PC-9 (cell line): ENCODE data around the gene GALNT7. TPM values are rescaled to one million over a fixed set of nuclear protein-coding genes. Genes with fewer than 3 reads are reported as not detected.

Source experiments
- BruUV-seq: library from RNA; stranded (reverse); fragments of 400-500 nt; replicated peaks from 2 replicates; lab custom pipeline; 2021; lab: Mats Ljungman, UMichigan
- CTCF ChIA-PET: fragments of 300-600 bp; sonication (Branson Sonifier 250); formaldehyde crosslinking; loops from one replicate; lab custom pipeline; 2022; ENCODE audit warnings: antibody characterized with exemption; lab: Charles Lee
- POLR2A ChIA-PET: fragments of 300-600 bp; sonication (Branson Sonifier 250); formaldehyde crosslinking; loops from one replicate; lab custom pipeline; 2022; ENCODE audit warnings: antibody characterized with exemption; ENCODE audit not compliant: unreplicated experiment; lab: Charles Lee
- DNase-seq, 2 experiments: peaks; one replicate each; pipeline versions ENCODE4 v3.0.0 to v3.0.0-alpha.2; 2015 to 2022; ENCODE audit warnings: mixed read lengths in 1 of 2
- H2AFZ ChIP-seq: fragments of 200-600 bp; sonication (generic); 2 replicates; pipeline ENCODE4 v1.8.1; 2017; ENCODE audit warnings: antibody characterized with exemption
- H3F3A ChIP-seq: fragments of 200-600 bp; sonication (generic); 2 replicates; pipeline ENCODE4 v1.8.1; 2017; ENCODE audit warnings: antibody characterized with exemption, mild to moderate bottlenecking, low read depth; ENCODE audit not compliant: insufficient read depth
- H3K27ac ChIP-seq: fragments of 200-600 bp; sonication (generic); 2 replicates; pipeline ENCODE4 v1.6.1; 2016; ENCODE audit warnings: mixed run types
- H3K27me3 ChIP-seq: fragments of 200-600 bp; sonication (generic); 2 replicates; pipeline ENCODE4 v1.6.1; 2016; ENCODE audit warnings: low read depth, mixed run types; ENCODE audit not compliant: insufficient read depth
- H3K36me3 ChIP-seq: fragments of 200-600 bp; sonication (generic); 2 replicates; pipeline ENCODE4 v1.6.1; 2016; ENCODE audit warnings: low read depth, mixed run types
- H3K4me1 ChIP-seq: fragments of 200-600 bp; sonication (generic); replicated peaks from 2 replicates; pipeline ENCODE4 v1.6.1; 2016; ENCODE audit warnings: mixed run types; ENCODE audit not compliant: insufficient read depth
- H3K4me2 ChIP-seq: fragments of 200-600 bp; sonication (generic); 2 replicates; pipeline ENCODE4 v1.6.1; 2017; ENCODE audit warnings: mixed run types
- H3K4me3 ChIP-seq: fragments of 200-600 bp; sonication (generic); 2 replicates; pipeline ENCODE4 v1.6.1; 2016; ENCODE audit warnings: mixed run types
- H3K79me2 ChIP-seq: fragments of 200-600 bp; sonication (generic); 2 replicates; pipeline ENCODE4 v1.6.1; 2017; ENCODE audit warnings: low read depth, mixed run types
- H3K9me2 ChIP-seq: fragments of 200-600 bp; sonication (generic); 2 replicates; pipeline ENCODE4 v1.8.1; 2017; ENCODE audit warnings: mild to moderate bottlenecking; ENCODE audit not compliant: insufficient read depth
- H3K9me3 ChIP-seq: fragments of 200-600 bp; sonication (generic); 2 replicates; pipeline ENCODE4 v1.8.1; 2016; ENCODE audit warnings: low read depth; ENCODE audit not compliant: insufficient read depth
- H4K20me1 ChIP-seq: fragments of 200-600 bp; sonication (generic); 2 replicates; pipeline ENCODE4 v1.8.1; 2017; ENCODE audit not compliant: insufficient read depth
- EZH2 ChIP-seq: fragments of 200-600 bp; sonication (generic); IDR thresholded peaks from 2 replicates; pipeline ENCODE4 v1.8.0; 2017; ENCODE audit warnings: antibody characterized with exemption, low read depth
- intact Hi-C: fragments of 100-400 bp; cut with micrococcal nuclease; formaldehyde crosslinking; loops from one replicate; pipeline ENCODE4 v1.10.0; 2022; ENCODE audit not compliant: unreplicated experiment
- total RNA-seq: library from RNA; stranded (reverse); gene quantifications from 2 replicates; pipeline ENCODE4 v1.2.3, GENCODE V29; 2021
- TF ChIP-seq, protein P1 (sequence below): fragments of 200-600 bp; sonication (generic); conservative IDR thresholded peaks from 2 replicates; pipeline ENCODE4 v1.6.1; 2017; ENCODE audit warnings: mixed run types, antibody characterized with exemption, mild to moderate bottlenecking, moderate library complexity

Gene GALNT7
- total RNA-seq, 1 experiment from 2014 or later: 57.2 TPM

DNA sequence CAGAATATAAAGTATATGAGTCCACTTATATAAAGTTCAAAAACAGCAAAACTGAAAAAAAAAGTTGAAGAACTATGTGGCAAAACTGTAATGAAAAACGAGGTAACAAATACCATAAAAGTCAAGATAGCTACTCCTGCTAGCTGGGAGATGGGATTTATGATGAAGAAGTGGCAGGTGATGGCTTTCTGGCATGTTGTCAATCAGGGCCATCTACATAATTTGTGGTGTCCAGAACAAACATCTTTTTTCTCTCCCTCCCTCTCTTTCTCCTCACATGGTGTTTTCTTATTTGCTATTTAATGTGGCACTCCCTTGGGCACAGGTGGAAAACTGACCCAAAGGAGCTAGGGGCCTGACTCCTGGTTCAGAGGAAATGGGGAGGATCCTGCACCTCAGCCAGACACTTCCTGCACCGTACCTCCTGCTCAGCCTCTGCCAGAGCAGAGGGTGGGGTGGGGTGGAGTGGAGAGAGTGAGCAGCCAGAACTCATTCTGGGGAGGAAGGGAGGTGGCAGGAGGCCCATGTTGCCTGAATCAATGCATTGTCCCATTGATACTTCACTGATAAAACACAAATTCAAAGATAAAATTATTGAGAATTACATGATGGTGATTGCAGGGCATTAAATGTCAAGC is 196.9 kb downstream of the GALNT7 start:
- POLR2A ChIA-PET: no interaction called here
- no peak for DNase-seq
- H3K27ac ChIP-seq: no peak overlapping the region

DNA sequence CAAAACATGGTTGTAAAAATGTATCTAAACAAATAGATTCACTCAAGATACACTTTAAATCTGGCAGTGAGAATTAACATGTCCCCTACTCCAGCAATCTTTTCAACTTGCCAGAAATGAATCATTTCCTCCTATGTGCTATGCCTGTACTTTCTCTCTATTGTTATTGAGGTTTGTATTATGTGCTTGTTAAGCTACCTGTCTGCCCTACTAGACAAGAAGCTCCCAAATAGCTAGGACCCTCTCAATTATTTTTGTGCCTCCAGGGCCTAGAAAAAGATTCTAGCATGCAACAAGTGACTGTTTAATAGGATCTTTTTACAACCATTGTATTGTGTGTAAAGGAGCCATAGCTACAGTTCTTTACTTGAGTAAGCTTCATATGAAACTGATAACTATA is 198.7 kb downstream of the GALNT7 start:
- no peaks in the 10 kb centered on the region for H3K9me3 ChIP-seq
- ChIA-PET CTCF (no interaction called here), POLR2A (no interaction called here)
- no TSS peak for BruUV-seq
- 0 out of 2 replicates have a peak, but pooled peaks cover 3% of the 10 kb centered on the region for H3F3A ChIP-seq
- intact Hi-C loops: no loop called here
- no peaks in the 10 kb centered on the region for H3K9me2 ChIP-seq
- H3K4me3 ChIP-seq: no peak overlapping the region
- no peaks in the 10 kb centered on the region for H3K27me3 ChIP-seq
- TF ChIP-seq EZH2: no peak
- TF ChIP-seq, protein P1, sequence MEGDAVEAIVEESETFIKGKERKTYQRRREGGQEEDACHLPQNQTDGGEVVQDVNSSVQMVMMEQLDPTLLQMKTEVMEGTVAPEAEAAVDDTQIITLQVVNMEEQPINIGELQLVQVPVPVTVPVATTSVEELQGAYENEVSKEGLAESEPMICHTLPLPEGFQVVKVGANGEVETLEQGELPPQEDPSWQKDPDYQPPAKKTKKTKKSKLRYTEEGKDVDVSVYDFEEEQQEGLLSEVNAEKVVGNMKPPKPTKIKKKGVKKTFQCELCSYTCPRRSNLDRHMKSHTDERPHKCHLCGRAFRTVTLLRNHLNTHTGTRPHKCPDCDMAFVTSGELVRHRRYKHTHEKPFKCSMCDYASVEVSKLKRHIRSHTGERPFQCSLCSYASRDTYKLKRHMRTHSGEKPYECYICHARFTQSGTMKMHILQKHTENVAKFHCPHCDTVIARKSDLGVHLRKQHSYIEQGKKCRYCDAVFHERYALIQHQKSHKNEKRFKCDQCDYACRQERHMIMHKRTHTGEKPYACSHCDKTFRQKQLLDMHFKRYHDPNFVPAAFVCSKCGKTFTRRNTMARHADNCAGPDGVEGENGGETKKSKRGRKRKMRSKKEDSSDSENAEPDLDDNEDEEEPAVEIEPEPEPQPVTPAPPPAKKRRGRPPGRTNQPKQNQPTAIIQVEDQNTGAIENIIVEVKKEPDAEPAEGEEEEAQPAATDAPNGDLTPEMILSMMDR: no peak
- H3K4me1 ChIP-seq: no peaks in the 10 kb centered on the region
- H4K20me1 ChIP-seq: no peaks in the 10 kb centered on the region
- DNase-seq: no peak
- H2AFZ ChIP-seq: no peak overlapping the region
- H3K36me3 ChIP-seq: no peaks in the 10 kb centered on the region
- H3K4me2 ChIP-seq: no peak overlapping the region
- no peak overlapping the region for H3K27ac ChIP-seq
- H3K79me2 ChIP-seq: no peaks in the 10 kb centered on the region

More for the DNA sequence above, 196.9 kb downstream of the GALNT7 start:
- H3K27me3 ChIP-seq: no peaks in the 10 kb centered on the region
- no peaks in the 10 kb centered on the region for H4K20me1 ChIP-seq
- TF ChIP-seq, protein P1: no peak
- CTCF ChIA-PET: no interaction called here
- H3K36me3 ChIP-seq: no peaks in the 10 kb centered on the region
- H3K79me2 ChIP-seq: no peaks in the 10 kb centered on the region
- no peaks in the 10 kb centered on the region for H3K4me1 ChIP-seq
- no TSS peak for BruUV-seq
- no peaks in the 10 kb centered on the region for H3K9me3 ChIP-seq
- no peak overlapping the region for H3K4me3 ChIP-seq
- H2AFZ ChIP-seq: no peak overlapping the region
- H3K4me2 ChIP-seq: no peak overlapping the region
- 0 out of 2 replicates have a peak, but pooled peaks cover 3% of the 10 kb centered on the region for H3F3A ChIP-seq
- H3K9me2 ChIP-seq: no peaks in the 10 kb centered on the region
- intact Hi-C loops: no loop called here

DNA sequence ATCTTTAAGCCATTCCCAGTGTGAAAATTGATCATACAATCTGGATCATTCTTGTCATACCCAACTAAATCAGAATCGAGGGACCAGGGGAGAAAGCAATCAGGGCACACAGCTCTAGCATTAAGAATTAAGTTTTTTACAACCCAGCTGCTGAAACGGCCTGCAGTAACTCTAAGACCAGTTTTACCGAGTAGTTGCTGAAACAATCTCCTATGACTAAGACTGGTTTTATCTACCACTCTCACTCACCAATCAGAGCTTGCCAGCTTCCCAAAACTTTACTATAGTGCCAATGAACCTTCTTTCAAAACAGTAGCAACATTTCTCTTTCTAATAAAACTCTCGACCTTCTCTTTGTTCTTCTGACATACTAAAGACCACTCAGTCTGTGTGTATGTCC is 199.3 kb downstream of the GALNT7 start:
- Histone ChIP-seq H3K4me2 (no peak overlapping the region), H3K4me1 (no peaks in the 10 kb centered on the region), H3K4me3 (no peak overlapping the region), H2AFZ (no peak overlapping the region), H3K9me3 (no peaks in the 10 kb centered on the region), H3K27me3 (no peaks in the 10 kb centered on the region), H3K36me3 (no peaks in the 10 kb centered on the region), H3K27ac (no peak overlapping the region), H3F3A (0 out of 2 replicates have a peak, but pooled peaks cover 3% of the 10 kb centered on the region), H3K9me2 (no peaks in the 10 kb centered on the region), H4K20me1 (no peaks in the 10 kb centered on the region), H3K79me2 (0 out of 2 replicates have a peak, but pooled peaks cover 2% of the 10 kb centered on the region)
- intact Hi-C loops: loop anchor here (2.0 kb wide), 1 partner anchor 15 kb away; no protein-coding TSS in a partner anchor
- BruUV-seq: no TSS peak
- ChIA-PET POLR2A (no interaction called here), CTCF (no interaction called here)
- no peak for DNase-seq
- TF ChIP-seq, protein P1: no peak
- no peak for TF ChIP-seq EZH2
